H9 (cell line): ENCODE data around the gene DPP8. TPM values are rescaled to one million over a fixed set of nuclear protein-coding genes. Genes with fewer than 3 reads are reported as not detected.

Experiments
- DNase-seq: peaks from one replicate; pipeline ENCODE4 v3.0.0-alpha.2; 2017
- H2AFZ ChIP-seq: one replicate; pipeline ENCODE4 v1.6.1; 2013; ENCODE audit warnings: mild to moderate bottlenecking, low read length, control low read depth, moderate library complexity
- H2AK5ac ChIP-seq: 2 replicates; pipeline ENCODE4 v1.6.1; 2013; ENCODE audit warnings: low read length, control low read depth, mixed read lengths; ENCODE audit not compliant: insufficient read length
- H2BK120ac ChIP-seq: one replicate; pipeline ENCODE4 v1.6.1; 2013; ENCODE audit warnings: low read depth, mild to moderate bottlenecking, low read length, control low read depth, inconsistent platforms; ENCODE audit not compliant: poor library complexity, severe bottlenecking
- H2BK12ac ChIP-seq: 2 replicates; pipeline ENCODE4 v1.6.1; 2013; ENCODE audit warnings: low read length, control low read depth, mixed read lengths, low read depth; ENCODE audit not compliant: insufficient read length
- H2BK15ac ChIP-seq: 2 replicates; pipeline ENCODE4 v1.6.1; 2013; ENCODE audit warnings: low read depth, low read length, control low read depth
- H2BK20ac ChIP-seq: one replicate; pipeline ENCODE4 v1.6.1; 2013; ENCODE audit warnings: low read depth, mild to moderate bottlenecking, low read length, control low read depth, inconsistent platforms; ENCODE audit not compliant: poor library complexity, severe bottlenecking
- H2BK5ac ChIP-seq: 2 replicates; pipeline ENCODE4 v1.6.1; 2013; ENCODE audit warnings: low read length, control low read depth, mixed read lengths; ENCODE audit not compliant: insufficient read length
- H3K14ac ChIP-seq: 2 replicates; pipeline ENCODE4 v1.6.1; 2013; ENCODE audit warnings: low read length, control low read depth; ENCODE audit not compliant: insufficient read depth
- H3K18ac ChIP-seq: 2 replicates; pipeline ENCODE4 v1.6.1; 2013; ENCODE audit warnings: low read depth, mild to moderate bottlenecking, mixed read lengths, low read length, control low read depth; ENCODE audit not compliant: insufficient read length
- H3K23ac ChIP-seq: 2 replicates; pipeline ENCODE4 v1.6.1; 2013; ENCODE audit warnings: low read length, control low read depth, mixed read lengths, low read depth; ENCODE audit not compliant: insufficient read length
- H3K23me2 ChIP-seq: 2 replicates; pipeline ENCODE4 v1.6.1; 2013; ENCODE audit warnings: low read depth, mild to moderate bottlenecking, mixed read lengths, low read length, control low read depth; ENCODE audit not compliant: insufficient read length, poor library complexity, severe bottlenecking
- H3K27ac ChIP-seq: 2 replicates; pipeline ENCODE4 v1.5.1; 2013; ENCODE audit warnings: low read length, control low read depth, mixed read lengths, low read depth; ENCODE audit not compliant: insufficient read length
- H3K27me3 ChIP-seq: 2 replicates; pipeline ENCODE4 v1.6.1; 2013; ENCODE audit warnings: low read length, control low read depth, inconsistent platforms; ENCODE audit not compliant: insufficient read depth
- H3K4ac ChIP-seq: 2 replicates; pipeline ENCODE4 v1.6.1; 2013; ENCODE audit warnings: low read depth, mild to moderate bottlenecking, control low read depth, inconsistent platforms, low read length, moderate library complexity
- H3K4me1 ChIP-seq: 2 replicates; pipeline ENCODE4 v1.6.1; 2013; ENCODE audit warnings: low read length, control low read depth, inconsistent platforms; ENCODE audit not compliant: insufficient read depth
- H3K4me2 ChIP-seq: 2 replicates; pipeline ENCODE4 v1.6.1; 2013; ENCODE audit warnings: low read length, control low read depth, mixed read lengths; ENCODE audit not compliant: insufficient read length, insufficient read depth
- H3K56ac ChIP-seq: 2 replicates; pipeline ENCODE4 v1.6.1; 2013; ENCODE audit warnings: low read depth, mild to moderate bottlenecking, mixed read lengths, low read length, control low read depth; ENCODE audit not compliant: insufficient read length
- H3K79me1 ChIP-seq: 2 replicates; pipeline ENCODE4 v1.6.1; 2013; ENCODE audit warnings: low read depth, mild to moderate bottlenecking, moderate library complexity, low read length, control low read depth, inconsistent platforms; ENCODE audit not compliant: insufficient read depth, poor library complexity, severe bottlenecking
- H3K79me2 ChIP-seq: 2 replicates; pipeline ENCODE4 v1.6.1; 2013; ENCODE audit warnings: low read length, control low read depth, inconsistent platforms; ENCODE audit not compliant: insufficient read depth
- H3K9ac ChIP-seq: 2 replicates; pipeline ENCODE4 v1.6.1; 2013; ENCODE audit warnings: low read length, control low read depth, mixed read lengths; ENCODE audit not compliant: insufficient read length; ENCODE audit errors: extremely low read depth
- H3K9me3 ChIP-seq: one replicate; pipeline ENCODE4 v1.6.1; 2013; ENCODE audit warnings: low read depth, low read length, inconsistent platforms; ENCODE audit not compliant: control insufficient read depth
- H3T11ph ChIP-seq: one replicate; pipeline ENCODE4 v1.6.1; 2013; ENCODE audit warnings: mild to moderate bottlenecking, low read length, control low read depth, inconsistent platforms
- H4K20me1 ChIP-seq: one replicate; pipeline ENCODE4 v1.6.1; 2013; ENCODE audit not compliant: control insufficient read depth, insufficient read length, insufficient read depth
- H4K5ac ChIP-seq: 2 replicates; pipeline ENCODE4 v1.6.1; 2013; ENCODE audit warnings: low read depth, mild to moderate bottlenecking, mixed read lengths, low read length, control low read depth; ENCODE audit not compliant: insufficient read length
- H4K8ac ChIP-seq: replicated peaks from 2 replicates; pipeline ENCODE4 v1.6.1; 2013; ENCODE audit warnings: low read length, control low read depth, mixed read lengths, low read depth; ENCODE audit not compliant: insufficient read length
- H4K91ac ChIP-seq: 2 replicates; pipeline ENCODE4 v1.6.1; 2013; ENCODE audit warnings: low read depth, mild to moderate bottlenecking, moderate library complexity, mixed read lengths, low read length, control low read depth; ENCODE audit not compliant: insufficient read length
- H3K27ac Mint-ChIP-seq, 3 experiments: 2 replicates in 2 of 3; 3 replicates in 1 of 3; pipeline ENCODE4 v1.8.0; 2020 to 2021; ENCODE audit warnings: mixed read lengths in 3 of 3, mild to moderate bottlenecking in 1 of 3, moderate library complexity in 1 of 3
- H3K27me3 Mint-ChIP-seq: 2 replicates; pipeline ENCODE4 v1.8.0; 2021; ENCODE audit warnings: low read depth, mild to moderate bottlenecking, moderate library complexity, mixed read lengths
- H3K36me3 Mint-ChIP-seq, 3 experiments: 2 replicates in 2 of 3; 3 replicates in 1 of 3; pipeline ENCODE4 v1.8.0; 2020 to 2021; ENCODE audit warnings: low read depth in 3 of 3, mixed read lengths in 3 of 3; ENCODE audit not compliant: insufficient read depth in 1 of 3
- H3K4me1 Mint-ChIP-seq, 2 experiments: 2 replicates each; pipeline ENCODE4 v1.8.0; 2020; ENCODE audit warnings: mixed read lengths in 2 of 2
- H3K4me3 Mint-ChIP-seq, 2 experiments: 2 replicates in 1 of 2; 3 replicates in 1 of 2; pipeline ENCODE4 v1.8.0; 2020 to 2021; ENCODE audit warnings: mild to moderate bottlenecking in 2 of 2, mixed read lengths in 2 of 2, moderate library complexity in 1 of 2
- H3K9me3 Mint-ChIP-seq, 2 experiments: 2 replicates in 1 of 2; 3 replicates in 1 of 2; pipeline ENCODE4 v1.8.0; 2020; ENCODE audit warnings: mild to moderate bottlenecking in 2 of 2, mixed read lengths in 2 of 2, moderate library complexity in 1 of 2
- total RNA-seq: library from RNA; stranded (reverse); gene quantifications from 2 replicates; pipeline ENCODE4 v1.2.1, GENCODE V29; 2021
- TF ChIP-seq, protein P1 (sequence below): fragments of 200-600 bp; sonication (generic); conservative IDR thresholded peaks from 3 replicates; pipeline ENCODE4 v1.8.0; 2021; ENCODE audit warnings: antibody characterized with exemption, mild to moderate bottlenecking

The DPP8 gene
- total RNA-seq, 1 experiment from 2014 or later = 26.6 TPM

DNA sequence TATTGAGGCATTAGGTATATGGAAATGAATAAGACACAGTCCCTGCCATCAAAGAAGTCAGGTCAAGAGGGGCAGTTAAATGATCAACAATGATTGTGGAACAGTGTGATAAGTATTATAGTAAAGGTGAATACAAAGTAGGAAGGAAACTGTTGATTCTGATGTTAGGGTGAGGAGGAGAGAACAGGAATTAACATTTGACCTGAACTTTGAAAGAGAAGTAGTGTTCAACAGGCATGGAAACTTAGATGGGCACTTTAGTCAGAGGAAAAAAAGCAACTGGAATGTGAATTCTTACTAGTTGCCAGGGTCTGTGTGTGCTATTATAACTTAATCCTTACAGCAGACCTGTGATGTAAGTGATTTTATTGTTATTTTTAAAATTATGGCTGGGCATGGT is 30.4 kb upstream of the DPP8 start:
- Histone ChIP-seq H3K14ac (no peak overlapping the region), H4K20me1 (no peaks in the 10 kb centered on the region), H3K9me3 (no peaks in the 10 kb centered on the region), H3K23ac (no peak overlapping the region), H2AFZ (no peak overlapping the region), H3K27me3 (no peaks in the 10 kb centered on the region), H3T11ph (no peak overlapping the region), H3K4me1 (peaks cover 6% of the 10 kb centered on the region; the same call in 1 of the 2 replicates), H2BK120ac (no peak overlapping the region), H2AK5ac (no peak overlapping the region), H4K5ac (no peak overlapping the region), H4K91ac (no peak overlapping the region), H3K79me1 (peaks cover 9% of the 10 kb centered on the region), H3K18ac (no peak overlapping the region), H2BK12ac (no peak overlapping the region), H2BK5ac (no peak overlapping the region), H3K23me2 (no peaks in the 10 kb centered on the region), H3K9ac (no peak overlapping the region), H3K27ac (no peak overlapping the region), H2BK15ac (no peak overlapping the region), H4K8ac (no peak overlapping the region), H3K79me2 (peaks cover 7% of the 10 kb centered on the region; the same call in 1 of the 2 replicates), H3K56ac (no peak overlapping the region), H3K4ac (no peak overlapping the region), H3K4me2 (no peak overlapping the region), H2BK20ac (no peak overlapping the region)
- TF ChIP-seq, protein P1, sequence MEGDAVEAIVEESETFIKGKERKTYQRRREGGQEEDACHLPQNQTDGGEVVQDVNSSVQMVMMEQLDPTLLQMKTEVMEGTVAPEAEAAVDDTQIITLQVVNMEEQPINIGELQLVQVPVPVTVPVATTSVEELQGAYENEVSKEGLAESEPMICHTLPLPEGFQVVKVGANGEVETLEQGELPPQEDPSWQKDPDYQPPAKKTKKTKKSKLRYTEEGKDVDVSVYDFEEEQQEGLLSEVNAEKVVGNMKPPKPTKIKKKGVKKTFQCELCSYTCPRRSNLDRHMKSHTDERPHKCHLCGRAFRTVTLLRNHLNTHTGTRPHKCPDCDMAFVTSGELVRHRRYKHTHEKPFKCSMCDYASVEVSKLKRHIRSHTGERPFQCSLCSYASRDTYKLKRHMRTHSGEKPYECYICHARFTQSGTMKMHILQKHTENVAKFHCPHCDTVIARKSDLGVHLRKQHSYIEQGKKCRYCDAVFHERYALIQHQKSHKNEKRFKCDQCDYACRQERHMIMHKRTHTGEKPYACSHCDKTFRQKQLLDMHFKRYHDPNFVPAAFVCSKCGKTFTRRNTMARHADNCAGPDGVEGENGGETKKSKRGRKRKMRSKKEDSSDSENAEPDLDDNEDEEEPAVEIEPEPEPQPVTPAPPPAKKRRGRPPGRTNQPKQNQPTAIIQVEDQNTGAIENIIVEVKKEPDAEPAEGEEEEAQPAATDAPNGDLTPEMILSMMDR = no peak
- Mint-ChIP-seq H3K36me3 (peaks cover 0 to 13% (median 9%) of the 10 kb centered on the region in 3 experiments; a peak in 4 of 7 replicates), H3K27me3 (no peaks in the 10 kb centered on the region), H3K4me1 (peaks cover 15 to 20% of the 10 kb centered on the region in 2 experiments), H3K9me3 (no peaks in the 10 kb centered on the region; a peak in 1 of 5 replicates), H3K4me3 (no peak overlapping the region), H3K27ac (peak overlapping the region in 1 of 3 experiments; percentile 15; a peak in 1 of 7 replicates)
- no peak for DNase-seq
